Panc1 (cell line): ENCODE data around the gene CCDC85A. TPM values are rescaled to one million over a fixed set of nuclear protein-coding genes. Genes with fewer than 3 reads are reported as not detected.

ENCODE experiments used
- ATAC-seq: fragments of 200-7000 bp; cut with Tn5 transposase; 2 replicates; pipeline ENCODE4 v1.9.1; 2020; ENCODE audit warnings: mild to moderate bottlenecking, moderate library complexity
- BruUV-seq: library from RNA; stranded (reverse); fragments of 400-500 nt; replicated peaks from 2 replicates; lab custom pipeline; 2021; lab: Mats Ljungman, UMichigan
- CTCF ChIA-PET: fragments of 300-600 bp; sonication (Branson Sonifier 250); formaldehyde crosslinking; loops from one replicate; lab custom pipeline; 2022; ENCODE audit warnings: antibody characterized with exemption; lab: Charles Lee
- POLR2A ChIA-PET: fragments of 300-600 bp; sonication (Branson Sonifier 250); formaldehyde crosslinking; loops from one replicate; lab custom pipeline; 2022; ENCODE audit warnings: antibody characterized with exemption; lab: Charles Lee
- DNase-seq: peaks from one replicate; pipeline ENCODE4 v3.0.0-alpha.2; 2010; ENCODE audit warnings: low read depth, low spot score
- H3K27ac ChIP-seq: 2 replicates; pipeline ENCODE4 v1.5.1; 2011; ENCODE audit warnings: mild to moderate bottlenecking, low read length, inconsistent platforms
- H3K27me3 ChIP-seq: fragments of 200-500 bp; sonication (Bioruptor generic); 2 replicates; pipeline ENCODE4 v1.6.0; 2014; ENCODE audit warnings: low read length, inconsistent platforms; ENCODE audit not compliant: control insufficient read depth, insufficient read depth
- H3K36me3 ChIP-seq: fragments of 200-500 bp; sonication (Bioruptor generic); 2 replicates; pipeline ENCODE4 v1.5.1; 2014; ENCODE audit warnings: inconsistent platforms, mild to moderate bottlenecking, low read length, moderate library complexity; ENCODE audit not compliant: control insufficient read depth, insufficient read depth
- H3K4me1 ChIP-seq: 2 replicates; pipeline ENCODE4 v1.5.1; 2011; ENCODE audit warnings: inconsistent platforms, mild to moderate bottlenecking, low read length, moderate library complexity; ENCODE audit not compliant: control insufficient read depth, insufficient read depth
- H3K4me3 ChIP-seq, 2 experiments: 2 replicates each; pipeline ENCODE4 v1.5.1; 2011 to 2012; ENCODE audit warnings: low read depth in 2 of 2, low read length in 2 of 2, mild to moderate bottlenecking in 2 of 2, inconsistent platforms in 1 of 2, moderate library complexity in 1 of 2
- H3K9me3 ChIP-seq: fragments of 200-500 bp; sonication (Bioruptor generic); 2 replicates; pipeline ENCODE4 v1.5.1; 2014; ENCODE audit warnings: low read depth, mild to moderate bottlenecking, inconsistent platforms, low read length, moderate library complexity; ENCODE audit not compliant: control insufficient read depth, insufficient read depth
- POLR2AphosphoS5 ChIP-seq: IDR thresholded peaks from 2 replicates; pipeline ENCODE4 v1.6.1; 2012; ENCODE audit warnings: mild to moderate bottlenecking, low read depth, low read length, moderate library complexity
- SIN3A ChIP-seq: IDR thresholded peaks from 2 replicates; pipeline ENCODE4 v1.6.1; 2012; ENCODE audit warnings: low read depth, mild to moderate bottlenecking, low read length, moderate library complexity, borderline replicate concordance; ENCODE audit not compliant: insufficient read depth
- TCF7L2 ChIP-seq: IDR thresholded peaks from 2 replicates; pipeline ENCODE4 v1.6.1; 2011; ENCODE audit warnings: mild to moderate bottlenecking, low read depth, low read length, inconsistent platforms
- in situ Hi-C: cut with HindIII; loops from 2 replicates; pipeline ENCODE4 v1.10.0; 2016; ENCODE audit warnings: low sequenced_read_pairs, low pct_unique_long_range_greater_than_20kb
- intact Hi-C: fragments of 100-400 bp; cut with micrococcal nuclease; formaldehyde crosslinking; loops from one replicate; pipeline ENCODE4 v1.10.0; 2022; ENCODE audit not compliant: unreplicated experiment
- total RNA-seq: library from RNA; stranded (reverse); gene quantifications from one replicate; pipeline ENCODE4 v1.2.1, GENCODE V29; 2021; ENCODE audit not compliant: unreplicated experiment
- TF ChIP-seq, protein P1 (sequence below), 2 experiments: IDR thresholded peaks; 2 replicates each; pipeline ENCODE4 v1.6.1; 2011 to 2012; ENCODE audit warnings: low read depth in 2 of 2, control low read depth in 1 of 2, low read length in 1 of 2, mild to moderate bottlenecking in 1 of 2, moderate library complexity in 1 of 2; ENCODE audit not compliant: insufficient read depth in 1 of 2
- TF ChIP-seq, protein P2 (sequence below): fragments of 450-650 bp; IDR thresholded peaks from 2 replicates; pipeline ENCODE4 v1.5.1; 2017; ENCODE audit warnings: mild to moderate bottlenecking

The CCDC85A gene
- total RNA-seq, 1 experiment from 2014 or later: 0.05 TPM

DNA sequence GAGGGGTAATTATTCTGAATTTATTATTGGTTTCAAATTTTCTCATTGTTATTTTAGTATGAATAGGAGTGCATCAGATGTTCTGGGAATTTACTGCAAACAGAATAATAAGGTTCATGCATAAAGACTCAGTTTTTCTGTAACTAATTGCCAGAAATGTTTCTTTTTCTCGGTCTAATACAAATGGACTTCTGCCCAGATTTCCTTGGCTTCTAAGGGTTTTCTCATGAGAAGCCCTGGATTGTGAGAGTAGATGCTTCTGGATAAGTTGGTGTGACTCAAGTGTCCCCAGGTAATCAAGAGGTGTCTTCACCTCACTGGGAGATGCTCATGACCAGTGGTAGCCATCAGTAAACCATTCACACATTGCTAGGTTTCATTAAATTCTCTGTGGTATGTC, 78.5 kb downstream of the CCDC85A start:
- Histone ChIP-seq H3K9me3 (no peaks in the 10 kb centered on the region), H3K27me3 (no peaks in the 10 kb centered on the region; the same call in 1 of the 2 replicates), H3K36me3 (no peaks in the 10 kb centered on the region), H3K4me1 (no peaks in the 10 kb centered on the region), H3K27ac (no peak overlapping the region), H3K4me3 (no peak overlapping the region)
- DNase-seq: no peak
- POLR2A ChIA-PET: no interaction called here
- CTCF ChIA-PET: no interaction called here
- no TSS peak for BruUV-seq
- ATAC-seq: no peak
- intact Hi-C loops: no loop called here
- no peak for TF ChIP-seq POLR2AphosphoS5
- TF ChIP-seq, protein P1, sequence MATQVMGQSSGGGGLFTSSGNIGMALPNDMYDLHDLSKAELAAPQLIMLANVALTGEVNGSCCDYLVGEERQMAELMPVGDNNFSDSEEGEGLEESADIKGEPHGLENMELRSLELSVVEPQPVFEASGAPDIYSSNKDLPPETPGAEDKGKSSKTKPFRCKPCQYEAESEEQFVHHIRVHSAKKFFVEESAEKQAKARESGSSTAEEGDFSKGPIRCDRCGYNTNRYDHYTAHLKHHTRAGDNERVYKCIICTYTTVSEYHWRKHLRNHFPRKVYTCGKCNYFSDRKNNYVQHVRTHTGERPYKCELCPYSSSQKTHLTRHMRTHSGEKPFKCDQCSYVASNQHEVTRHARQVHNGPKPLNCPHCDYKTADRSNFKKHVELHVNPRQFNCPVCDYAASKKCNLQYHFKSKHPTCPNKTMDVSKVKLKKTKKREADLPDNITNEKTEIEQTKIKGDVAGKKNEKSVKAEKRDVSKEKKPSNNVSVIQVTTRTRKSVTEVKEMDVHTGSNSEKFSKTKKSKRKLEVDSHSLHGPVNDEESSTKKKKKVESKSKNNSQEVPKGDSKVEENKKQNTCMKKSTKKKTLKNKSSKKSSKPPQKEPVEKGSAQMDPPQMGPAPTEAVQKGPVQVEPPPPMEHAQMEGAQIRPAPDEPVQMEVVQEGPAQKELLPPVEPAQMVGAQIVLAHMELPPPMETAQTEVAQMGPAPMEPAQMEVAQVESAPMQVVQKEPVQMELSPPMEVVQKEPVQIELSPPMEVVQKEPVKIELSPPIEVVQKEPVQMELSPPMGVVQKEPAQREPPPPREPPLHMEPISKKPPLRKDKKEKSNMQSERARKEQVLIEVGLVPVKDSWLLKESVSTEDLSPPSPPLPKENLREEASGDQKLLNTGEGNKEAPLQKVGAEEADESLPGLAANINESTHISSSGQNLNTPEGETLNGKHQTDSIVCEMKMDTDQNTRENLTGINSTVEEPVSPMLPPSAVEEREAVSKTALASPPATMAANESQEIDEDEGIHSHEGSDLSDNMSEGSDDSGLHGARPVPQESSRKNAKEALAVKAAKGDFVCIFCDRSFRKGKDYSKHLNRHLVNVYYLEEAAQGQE (IDR thresholded peaks at IDR 0.05; ENCODE audit: insufficient read depth in 1 of 2, low read depth in 2 of 2, low read length in 1 of 2): no peak
- TF ChIP-seq, protein P2, sequence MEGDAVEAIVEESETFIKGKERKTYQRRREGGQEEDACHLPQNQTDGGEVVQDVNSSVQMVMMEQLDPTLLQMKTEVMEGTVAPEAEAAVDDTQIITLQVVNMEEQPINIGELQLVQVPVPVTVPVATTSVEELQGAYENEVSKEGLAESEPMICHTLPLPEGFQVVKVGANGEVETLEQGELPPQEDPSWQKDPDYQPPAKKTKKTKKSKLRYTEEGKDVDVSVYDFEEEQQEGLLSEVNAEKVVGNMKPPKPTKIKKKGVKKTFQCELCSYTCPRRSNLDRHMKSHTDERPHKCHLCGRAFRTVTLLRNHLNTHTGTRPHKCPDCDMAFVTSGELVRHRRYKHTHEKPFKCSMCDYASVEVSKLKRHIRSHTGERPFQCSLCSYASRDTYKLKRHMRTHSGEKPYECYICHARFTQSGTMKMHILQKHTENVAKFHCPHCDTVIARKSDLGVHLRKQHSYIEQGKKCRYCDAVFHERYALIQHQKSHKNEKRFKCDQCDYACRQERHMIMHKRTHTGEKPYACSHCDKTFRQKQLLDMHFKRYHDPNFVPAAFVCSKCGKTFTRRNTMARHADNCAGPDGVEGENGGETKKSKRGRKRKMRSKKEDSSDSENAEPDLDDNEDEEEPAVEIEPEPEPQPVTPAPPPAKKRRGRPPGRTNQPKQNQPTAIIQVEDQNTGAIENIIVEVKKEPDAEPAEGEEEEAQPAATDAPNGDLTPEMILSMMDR: no peak
- TF ChIP-seq SIN3A: no peak
- TF ChIP-seq TCF7L2: no peak
- in situ Hi-C loops: no loop called here

DNA sequence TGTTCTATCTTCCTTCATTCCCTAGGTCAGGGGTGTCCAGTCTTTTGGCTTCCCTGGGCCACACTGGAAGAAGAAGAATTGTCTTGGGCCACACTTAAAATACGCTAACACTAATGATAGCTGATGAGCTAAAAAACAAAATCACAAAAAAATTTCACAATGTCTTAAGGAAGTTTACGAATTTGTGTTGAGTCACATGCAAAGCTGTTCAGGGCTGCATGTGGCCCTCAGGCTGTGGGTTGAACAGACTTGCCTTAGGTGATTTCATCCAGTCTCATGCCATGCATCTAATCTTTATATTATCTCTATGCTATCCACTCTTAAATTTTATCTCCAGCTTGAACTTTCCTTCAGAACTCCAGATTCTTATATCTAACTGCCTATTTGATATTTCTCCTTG, 80.1 kb downstream of the CCDC85A start:
- in situ Hi-C loops (no loop called here), intact Hi-C loops (no loop called here)
- no peaks in the 10 kb centered on the region for H3K27me3 ChIP-seq
- no peak overlapping the region for H3K4me3 ChIP-seq
- TF ChIP-seq, protein P1 (IDR thresholded peaks at IDR 0.05; ENCODE audit: insufficient read depth in 1 of 2, low read depth in 2 of 2, low read length in 1 of 2): no peak
- no peak for TF ChIP-seq SIN3A
- no peak for TF ChIP-seq TCF7L2
- TF ChIP-seq, protein P2: no peak
- no peak for TF ChIP-seq POLR2AphosphoS5
- POLR2A ChIA-PET: interaction anchor here (0.6 kb wide), 1 partner anchor 13 kb away, joined by 4 read pairs; no protein-coding TSS in a partner anchor
- H3K4me1 ChIP-seq: no peaks in the 10 kb centered on the region
- CTCF ChIA-PET: no interaction called here
- BruUV-seq: no TSS peak
- H3K27ac ChIP-seq: no peak overlapping the region
- ATAC-seq: no peak
- no peaks in the 10 kb centered on the region for H3K9me3 ChIP-seq
- DNase-seq: no peak
- no peaks in the 10 kb centered on the region for H3K36me3 ChIP-seq
